Uterus (tissue), 4 donors: ENCODE results near the gene FMOD. TPM values are rescaled to one million over a fixed set of nuclear protein-coding genes. Genes with fewer than 3 reads are reported as not detected.
A peak's percentile ranks its signal among the peaks of the same experiment; 100 is the strongest.

Experiments used
- DNase-seq, 2 donors: peaks; one replicate each; pipeline ENCODE4 v3.0.0-alpha.2; 2019 to 2020
- H3K27ac ChIP-seq, 2 donors: fragments of 200-600 bp; sonication (generic); 1 replicate in 1 of 2; 2 replicates in 1 of 2; pipeline ENCODE4 v1.5.1; 2016 to 2018
- H3K27me3 ChIP-seq, 2 donors: fragments of 200-600 bp; sonication (generic); one replicate each; pipeline ENCODE4 v1.5.1; 2018 to 2019; ENCODE audit warnings: control low read depth in 1 of 2
- H3K36me3 ChIP-seq, 2 donors: fragments of 200-600 bp; sonication (generic); one replicate each; pipeline ENCODE4 v1.5.1; 2019; ENCODE audit warnings: control low read depth in 1 of 2
- H3K4me1 ChIP-seq, 2 donors: fragments of 200-600 bp; sonication (generic); one replicate each; pipeline ENCODE4 v1.5.1; 2018 to 2019; ENCODE audit warnings: control low read depth in 1 of 2
- H3K4me3 ChIP-seq, 2 donors: fragments of 200-600 bp; sonication (generic); 1 replicate in 1 of 2; 2 replicates in 1 of 2; pipeline ENCODE4 v1.5.1; 2018 to 2019; ENCODE audit warnings: mild to moderate bottlenecking in 1 of 2
- H3K9me3 ChIP-seq, 2 donors: fragments of 200-600 bp; sonication (generic); one replicate each; pipeline ENCODE4 v1.5.1; 2019; ENCODE audit warnings: control low read depth in 1 of 2
- POLR2A ChIP-seq, 2 donors: fragments of 450-650 bp; IDR thresholded peaks; one replicate each; pipeline ENCODE4 v1.6.1; 2016; ENCODE audit warnings: antibody characterized with exemption in 2 of 2, mild to moderate bottlenecking in 1 of 2, moderate library complexity in 1 of 2
- intact Hi-C: fragments of 100-400 bp; cut with DNase I; formaldehyde crosslinking; loops from one replicate; pipeline ENCODE4 v1.15.1; 2023; ENCODE audit warnings: low total_unique reads
- total RNA-seq, 4 donors: library from RNA; depleted of rRNA in 3 of 4; stranded (reverse); fragments of >200 nt in 3 of 4; gene quantifications; one replicate each; pipeline versions ENCODE4 v1.1.0 to v1.2.4, GENCODE V29; 2014 to 2023
- TF ChIP-seq, protein P1 (sequence below), 4 experiments: fragments of 200-600 bp in 2 of 4; fragments of 450-650 bp in 2 of 4; sonication (generic) in 2 of 4; IDR thresholded peaks; one replicate each; pipeline ENCODE4 v1.5.1; 2016 to 2019; ENCODE audit warnings: antibody characterized with exemption in 4 of 4, mild to moderate bottlenecking in 2 of 4, moderate library complexity in 1 of 4
- donor health status: DM: yes; HTN: yes; CAD: no.

Gene FMOD
- total RNA-seq, 4 donors from 2014 or later, result 41.8 to 119 (median 82.7) TPM

DNA sequence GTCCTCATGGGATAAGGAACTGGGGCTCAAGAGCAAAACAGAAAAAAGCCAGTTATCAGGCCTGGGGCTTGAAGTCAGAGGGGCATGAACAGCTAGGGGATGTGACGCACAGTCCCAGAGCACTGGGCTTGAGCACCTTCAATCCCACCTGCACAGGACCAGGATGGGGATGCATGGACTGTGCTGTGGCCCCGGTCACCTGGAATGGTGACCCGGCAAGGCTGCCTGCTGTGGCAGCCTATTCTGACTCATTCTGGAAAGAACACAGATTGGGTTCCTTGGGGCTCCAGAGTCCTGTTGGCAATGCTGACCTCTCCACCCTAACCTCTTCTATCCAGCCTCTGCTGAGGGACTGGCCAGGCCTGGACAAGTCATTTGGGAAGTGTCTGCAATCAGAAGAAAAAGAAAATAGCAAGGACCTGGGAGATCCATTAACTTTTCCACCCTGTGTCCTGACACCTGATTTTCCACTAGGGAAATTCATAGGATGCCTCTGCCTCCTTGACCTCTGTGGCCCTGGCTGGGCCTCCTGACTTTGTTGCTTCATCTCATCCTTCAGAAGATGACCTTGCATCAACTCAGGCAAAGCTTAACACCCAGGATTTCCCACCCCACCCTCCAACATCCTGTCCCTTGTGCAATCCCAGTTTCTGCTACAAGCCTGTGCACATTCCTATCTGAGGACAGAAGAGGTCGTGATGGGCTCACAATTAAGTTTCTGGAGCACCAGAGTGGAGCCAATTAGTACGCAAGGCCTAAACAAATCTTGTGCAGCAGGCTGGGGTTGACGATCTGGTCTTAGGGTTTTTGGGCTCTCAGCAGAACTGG lies 17.9 kb upstream of the FMOD start:
- peak; percentile 82 to 92 for DNase-seq
- Histone ChIP-seq H3K4me1 (peaks cover 0 to 3% of the 10 kb centered on the region in 2 donors), H3K27ac (peak overlapping the region; percentile 81 to 88), H3K4me3 (no peak overlapping the region), H3K9me3 (no peaks in the 10 kb centered on the region), H3K36me3 (no peaks in the 10 kb centered on the region), H3K27me3 (no peaks in the 10 kb centered on the region)
- intact Hi-C loops, result loop anchor here (2.0 kb wide), 1 partner anchor 72 kb away; no protein-coding TSS in a partner anchor
- TF ChIP-seq, protein P1, sequence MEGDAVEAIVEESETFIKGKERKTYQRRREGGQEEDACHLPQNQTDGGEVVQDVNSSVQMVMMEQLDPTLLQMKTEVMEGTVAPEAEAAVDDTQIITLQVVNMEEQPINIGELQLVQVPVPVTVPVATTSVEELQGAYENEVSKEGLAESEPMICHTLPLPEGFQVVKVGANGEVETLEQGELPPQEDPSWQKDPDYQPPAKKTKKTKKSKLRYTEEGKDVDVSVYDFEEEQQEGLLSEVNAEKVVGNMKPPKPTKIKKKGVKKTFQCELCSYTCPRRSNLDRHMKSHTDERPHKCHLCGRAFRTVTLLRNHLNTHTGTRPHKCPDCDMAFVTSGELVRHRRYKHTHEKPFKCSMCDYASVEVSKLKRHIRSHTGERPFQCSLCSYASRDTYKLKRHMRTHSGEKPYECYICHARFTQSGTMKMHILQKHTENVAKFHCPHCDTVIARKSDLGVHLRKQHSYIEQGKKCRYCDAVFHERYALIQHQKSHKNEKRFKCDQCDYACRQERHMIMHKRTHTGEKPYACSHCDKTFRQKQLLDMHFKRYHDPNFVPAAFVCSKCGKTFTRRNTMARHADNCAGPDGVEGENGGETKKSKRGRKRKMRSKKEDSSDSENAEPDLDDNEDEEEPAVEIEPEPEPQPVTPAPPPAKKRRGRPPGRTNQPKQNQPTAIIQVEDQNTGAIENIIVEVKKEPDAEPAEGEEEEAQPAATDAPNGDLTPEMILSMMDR (IDR thresholded peaks at IDR 0.05), result peak; percentile 57 to 91 (median 75)
- TF ChIP-seq POLR2A (IDR thresholded peaks at IDR 0.05), result no peak

DNA sequence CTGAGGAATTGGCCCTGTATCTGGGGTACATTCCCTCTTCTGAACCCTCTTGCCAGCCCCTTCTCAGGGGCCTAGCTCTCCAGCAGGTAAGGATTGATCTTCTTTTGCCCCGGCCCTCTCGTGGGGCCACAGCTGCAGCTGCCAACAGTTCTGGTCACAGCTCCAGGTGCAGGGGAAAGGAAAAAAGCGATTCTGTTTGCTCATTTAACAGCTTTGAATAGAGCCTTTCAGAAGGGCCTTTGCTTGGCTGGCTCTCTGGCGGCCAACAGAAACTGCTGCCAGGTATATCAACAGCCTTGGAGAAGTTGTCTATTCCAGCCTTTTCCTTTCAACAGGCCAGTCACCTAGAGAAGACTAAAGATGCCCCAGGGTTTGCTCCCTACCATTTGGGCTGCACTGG lies 16.1 kb upstream of the FMOD start:
- Histone ChIP-seq H3K36me3 (no peaks in the 10 kb centered on the region), H3K9me3 (no peaks in the 10 kb centered on the region), H3K4me1 (peaks cover 0 to 3% of the 10 kb centered on the region in 2 donors), H3K27me3 (no peaks in the 10 kb centered on the region), H3K27ac (no peak overlapping the region), H3K4me3 (no peak overlapping the region)
- no peak for DNase-seq
- intact Hi-C loops, result no loop called here
- TF ChIP-seq POLR2A (IDR thresholded peaks at IDR 0.05), result no peak
- TF ChIP-seq, protein P1 (IDR thresholded peaks at IDR 0.05), result no peak

GRCh38 chr1:203366476-203366875 lies 15.6 kb upstream of the FMOD start:
- DNase-seq, result no peak
- Histone ChIP-seq H3K4me3 (no peak overlapping the region), H3K27ac (no peak overlapping the region), H3K4me1 (peaks cover 0 to 3% of the 10 kb centered on the region in 2 donors), H3K27me3 (no peaks in the 10 kb centered on the region), H3K9me3 (no peaks in the 10 kb centered on the region), H3K36me3 (no peaks in the 10 kb centered on the region)
- intact Hi-C loops, result no loop called here
- TF ChIP-seq, protein P1 (IDR thresholded peaks at IDR 0.05), result no peak
- TF ChIP-seq POLR2A (IDR thresholded peaks at IDR 0.05), result no peak

GRCh38 chr1:203364806-203365205 lies 13.9 kb upstream of the FMOD start:
- Histone ChIP-seq H3K9me3 (no peaks in the 10 kb centered on the region), H3K36me3 (no peaks in the 10 kb centered on the region), H3K4me3 (no peak overlapping the region), H3K4me1 (peaks cover 0 to 6% of the 10 kb centered on the region in 2 donors), H3K27me3 (no peaks in the 10 kb centered on the region), H3K27ac (no peak overlapping the region)
- TF ChIP-seq, protein P1 (IDR thresholded peaks at IDR 0.05), result no peak
- no peak for TF ChIP-seq POLR2A (IDR thresholded peaks at IDR 0.05)
- DNase-seq, result no peak
- intact Hi-C loops, result no loop called here

GRCh38 chr1:203364094-203364801 lies 13.3 kb upstream of the FMOD start:
- peaks cover 0 to 5% of the 10 kb centered on the region in 2 donors for H3K4me1 ChIP-seq
- TF ChIP-seq, protein P1 (IDR thresholded peaks at IDR 0.05), result no peak
- no peak for TF ChIP-seq POLR2A (IDR thresholded peaks at IDR 0.05)
- DNase-seq, result no peak
- no peaks in the 10 kb centered on the region for H3K27me3 ChIP-seq
- no peaks in the 10 kb centered on the region for H3K36me3 ChIP-seq
- no peaks in the 10 kb centered on the region for H3K9me3 ChIP-seq
- no peak overlapping the region for H3K27ac ChIP-seq
- intact Hi-C loops, result no loop called here
- H3K4me3 ChIP-seq, result no peak overlapping the region
